Measurements from ENCODE around the gene GOLGB1.

GOLGB1 gene

DNA sequence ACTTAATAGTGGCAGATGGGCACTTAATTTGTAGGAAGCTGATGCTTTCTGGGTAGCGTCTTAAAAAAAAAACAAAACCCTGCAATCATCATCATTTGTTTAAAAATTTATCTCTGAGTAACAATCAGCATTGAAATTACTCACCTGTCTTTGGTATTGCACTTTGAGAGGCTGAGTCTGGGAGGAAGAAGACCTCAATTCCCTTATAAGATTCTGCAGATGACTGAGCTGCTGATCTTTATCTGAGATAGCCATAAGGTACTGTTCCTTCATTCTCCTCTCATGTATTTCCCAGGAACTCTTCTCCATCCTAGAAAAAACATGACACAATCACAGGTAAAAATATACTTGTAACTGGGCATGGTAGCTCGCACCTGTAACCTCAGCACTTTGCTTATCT is 72.4 kb downstream of the GOLGB1 start:
- no peak for DNase-seq

DNA sequence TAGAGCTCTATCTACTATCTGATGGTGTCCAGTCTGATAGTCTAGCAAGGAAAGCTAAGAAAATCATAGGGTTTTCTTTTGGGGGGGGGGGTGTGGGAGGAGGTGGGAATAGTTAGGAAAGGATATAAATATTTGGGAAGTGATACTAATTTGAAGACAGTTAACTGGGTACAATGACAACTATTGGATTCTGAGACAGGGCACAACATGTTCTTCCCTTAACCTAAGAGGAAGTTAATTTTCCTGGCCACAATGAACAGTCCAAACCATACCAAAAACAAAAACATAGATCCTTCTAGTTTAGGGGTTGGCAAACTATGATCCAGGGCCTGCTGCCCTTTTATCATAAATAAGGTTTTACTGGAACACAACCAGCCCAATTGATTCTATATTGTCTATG is 78.9 kb downstream of the GOLGB1 start:
- DNase-seq, result no peak

- no peak for DNase-seq
These were observed 82.2 kb downstream of the GOLGB1 start for GRCh38 chr3:121667333-121667732.

- DNase-seq, result no peak
These were observed 84.1 kb downstream of the GOLGB1 start for GRCh38 chr3:121665488-121665887.

DNA sequence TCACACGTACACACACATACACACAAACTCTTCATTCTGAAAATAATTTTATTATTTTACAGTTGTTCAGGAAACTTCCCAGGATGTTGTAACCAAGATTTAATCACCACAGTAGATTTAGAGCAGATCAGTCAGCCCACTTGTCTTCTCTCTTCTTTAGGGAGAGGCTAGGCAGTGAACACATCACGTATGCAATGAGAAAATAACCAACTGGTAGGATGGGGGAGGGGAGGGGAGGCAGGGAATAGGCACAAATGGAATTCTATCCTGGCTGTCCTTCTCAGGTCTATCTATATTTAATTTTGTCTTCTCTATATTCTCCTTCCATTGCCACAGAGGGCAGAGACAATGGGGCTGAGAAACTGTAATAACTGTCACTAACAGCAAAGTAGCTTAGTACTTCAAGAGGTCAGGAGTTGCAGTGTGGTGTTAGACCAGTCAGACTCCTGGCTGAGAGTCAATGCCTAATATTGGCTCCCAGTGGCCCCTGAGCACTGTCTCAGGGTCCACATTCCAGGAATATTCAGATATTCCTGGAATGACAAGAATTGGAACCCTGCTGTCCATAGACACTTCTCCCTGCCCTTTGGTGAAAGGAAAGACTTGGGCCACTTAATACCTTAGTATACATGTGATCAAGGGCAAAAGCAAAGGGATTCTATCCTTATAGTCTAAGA is 86.2 kb downstream of the GOLGB1 start:
- no peak for DNase-seq

- DNase-seq, result no peak
These were observed 86.8 kb downstream of the GOLGB1 start for GRCh38 chr3:121662742-121663141.

DNA sequence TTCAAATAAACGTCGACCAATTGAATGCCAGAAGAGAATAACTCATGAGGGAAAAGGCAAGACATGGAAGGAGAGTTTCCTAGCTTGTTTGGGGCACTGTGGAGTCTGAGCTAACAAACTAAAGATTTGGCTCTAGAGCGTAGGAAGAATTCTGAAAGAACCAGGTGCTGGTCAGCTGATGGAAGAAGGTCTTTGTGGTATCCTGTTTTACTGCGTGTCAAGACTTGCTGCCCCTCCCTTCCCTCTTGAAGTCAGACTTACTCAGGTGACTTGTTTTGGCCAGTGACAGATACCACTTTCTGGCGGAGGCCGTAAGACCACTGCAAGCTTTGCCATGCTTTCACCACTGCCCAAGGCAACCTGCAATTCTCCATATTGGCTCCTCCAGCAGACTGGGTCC is 88.2 kb downstream of the GOLGB1 start:
- no peak for DNase-seq

- no peak for DNase-seq
These were observed 89.0 kb downstream of the GOLGB1 start, which contains the start of gene HCLS1 for GRCh38 chr3:121660356-121661171. Gene HCLS1, minus strand, starts transcription at chr3:121660903. Its CDS starts 2,556 bp downstream, at chr3:121658347.

GRCh38 chr3:121659586-121659985 is 90.0 kb downstream of the GOLGB1 start:
- DNase-seq, result no peak

- no peak for DNase-seq
These were observed 90.7 kb downstream of the GOLGB1 start for GRCh38 chr3:121658716-121659435.

GRCh38 chr3:121654493-121655385 is 94.8 kb downstream of the GOLGB1 start:
- no peak for DNase-seq

DNA sequence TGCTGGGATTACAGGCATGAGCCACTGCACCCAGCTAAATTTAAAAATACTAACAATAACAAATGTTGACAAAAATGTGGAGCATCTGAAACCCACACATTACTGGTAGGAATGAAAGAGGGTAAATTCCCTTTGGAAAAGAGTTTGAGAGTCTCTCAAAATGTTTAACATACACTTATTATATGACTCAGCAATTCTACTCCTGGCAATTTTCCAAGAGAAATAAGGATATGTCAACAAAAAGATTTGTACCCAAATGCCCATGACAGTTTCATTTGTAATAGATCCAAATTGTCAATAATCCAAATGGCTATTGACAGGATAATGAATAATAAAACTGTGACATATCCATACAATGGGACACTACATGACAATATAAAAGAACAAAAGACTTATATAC is 97.9 kb downstream of the GOLGB1 start:
- no peak for DNase-seq

DNA sequence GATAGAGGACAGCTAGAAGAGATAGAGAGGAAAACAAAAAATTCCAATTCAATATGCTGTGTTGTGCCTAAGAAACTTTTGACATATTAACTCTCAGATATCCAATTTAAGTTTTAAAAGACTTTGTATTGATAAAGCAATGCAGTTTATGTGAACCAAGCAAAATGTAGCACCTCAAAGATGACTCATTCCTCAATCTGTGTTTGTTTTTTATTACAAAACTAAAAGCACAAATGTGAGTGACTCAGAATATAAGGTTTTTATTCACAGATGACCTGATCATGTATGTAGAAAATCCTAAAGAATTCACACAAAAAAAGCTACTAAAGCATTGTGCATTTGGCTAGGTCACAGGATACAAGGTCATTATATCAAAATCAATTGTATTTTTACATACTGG is 99.9 kb downstream of the GOLGB1 start:
- no peak for DNase-seq

DNA sequence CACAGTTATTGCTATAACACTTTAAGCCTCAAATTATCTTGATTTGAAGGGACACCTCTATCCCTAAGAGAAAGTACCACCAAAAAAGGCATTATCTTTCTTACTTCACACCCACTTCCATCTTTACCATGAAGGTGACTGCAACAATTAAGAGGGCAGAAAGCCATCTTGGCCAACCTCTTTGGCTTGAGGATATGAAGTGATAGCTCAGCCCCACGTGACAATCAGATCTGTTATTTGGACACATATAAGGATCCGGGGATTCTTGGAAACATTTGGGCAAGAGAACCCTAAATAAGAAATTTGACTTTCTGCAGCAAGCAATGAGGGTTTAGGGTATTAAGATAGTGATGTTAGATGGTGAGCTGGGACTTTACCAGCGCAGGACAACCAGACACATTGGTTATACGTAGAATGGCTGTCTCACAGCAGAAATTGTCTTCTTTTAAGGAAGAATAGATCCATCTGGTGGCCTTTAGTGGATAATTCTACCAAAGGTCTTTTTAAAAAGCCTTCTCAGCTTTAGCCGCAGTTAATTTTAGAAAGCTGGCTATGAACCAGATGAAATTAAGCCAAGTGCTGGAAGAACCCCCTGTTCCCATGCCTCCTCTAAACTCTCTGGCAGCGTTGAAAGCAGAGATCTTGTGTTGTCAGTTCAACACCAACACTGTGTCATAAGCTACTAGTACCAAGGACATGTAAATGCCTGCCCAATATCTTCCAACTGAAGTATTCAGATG is 101.2 kb downstream of the GOLGB1 start:
- no peak for DNase-seq

GRCh38 chr3:121645054-121645453 is 104.5 kb downstream of the GOLGB1 start:
- no peak for DNase-seq

- no peak for DNase-seq
These were observed 106.8 kb downstream of the GOLGB1 start for GRCh38 chr3:121642601-121643314.

DNA sequence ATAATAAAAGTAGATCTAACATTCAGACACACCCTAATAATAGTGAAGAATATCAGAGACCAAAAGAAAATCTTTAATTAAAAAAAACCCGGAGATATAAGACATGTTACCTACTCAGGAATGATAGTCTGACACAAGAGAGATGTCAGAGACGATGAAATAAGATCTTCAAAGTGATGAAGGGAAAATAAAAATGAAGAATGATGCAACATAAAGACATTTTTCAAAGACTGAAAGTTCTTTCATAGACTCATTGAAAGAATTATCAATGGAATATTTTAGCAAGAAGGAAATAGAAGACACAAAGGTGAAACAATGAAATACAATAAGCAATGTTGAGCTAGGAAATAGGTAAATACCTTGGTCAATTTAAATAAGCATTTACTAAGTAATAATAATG is 108.4 kb downstream of the GOLGB1 start:
- DNase-seq, result no peak

GRCh38 chr3:121637922-121638321 is 111.6 kb downstream of the GOLGB1 start:
- DNase-seq, result no peak

GRCh38 chr3:121630355-121630754 is 119.2 kb downstream of the GOLGB1 start:
- no peak for DNase-seq

DNA sequence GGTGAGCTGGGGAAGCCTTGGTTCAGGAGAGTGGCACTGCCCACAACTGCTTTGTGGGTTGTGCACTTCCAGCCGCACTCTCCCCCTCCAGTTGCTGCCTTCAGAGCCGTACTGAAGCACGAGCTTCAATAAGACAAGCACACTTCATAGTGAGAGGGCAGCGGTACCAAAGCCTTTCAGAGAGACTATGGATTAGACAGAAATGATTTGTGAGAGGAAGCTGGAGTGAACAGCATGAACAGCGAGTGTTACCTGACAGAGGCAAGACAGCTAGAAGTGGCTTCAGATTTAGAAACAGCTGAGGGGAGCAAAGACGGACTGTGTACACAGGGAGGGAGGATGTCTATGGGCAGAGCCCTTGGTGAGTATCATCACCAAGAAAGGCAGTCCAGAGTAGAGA is 119.9 kb downstream of the GOLGB1 start:
- no peak for DNase-seq

DNA sequence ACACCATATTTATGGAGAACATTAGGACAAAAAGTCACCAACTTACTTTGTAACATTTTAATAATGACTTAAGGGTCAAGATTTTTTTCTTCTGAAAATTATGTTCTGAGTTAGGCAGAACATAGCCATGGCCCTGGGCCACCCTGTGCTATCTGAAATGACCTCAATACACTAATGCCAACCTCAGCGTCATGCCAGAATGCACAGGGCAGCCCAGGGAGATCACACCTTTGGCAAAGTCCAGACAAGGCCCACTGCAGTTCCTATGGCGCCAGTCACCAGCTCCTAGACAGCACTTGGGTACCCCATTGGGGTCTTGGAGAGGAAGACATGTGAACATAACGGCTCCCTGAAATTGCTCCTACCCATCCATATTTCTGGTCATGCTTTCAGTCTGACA is 121.9 kb downstream of the GOLGB1 start:
- DNase-seq, result no peak
